Stimulated activated CD4-positive, alpha-beta T cell treated with anti-CD3 and anti-CD28 coated beads, TNF-alpha, amount 100 ng/mL, for 1 hour (primary cell): Measurements from ENCODE around the gene NDOR1.
A peak's percentile ranks its signal among the peaks of the same experiment; 100 is the strongest.

Experiments
- DNase-seq, 3 donors: peaks; one replicate each; pipeline ENCODE4 v3.0.0-alpha.2; 2020; ENCODE audit warnings: low read depth in 3 of 3, low spot score in 1 of 3

NDOR1 gene

GRCh38 chr9:137205126-137206069 lies at the start of gene NDOR1, which contains the start of gene TMEM203:
Gene NDOR1 (plus strand): TSS chr9:137205700. CDS start chr9:137205778, 78 bp downstream.
Gene TMEM203 (minus strand): TSS chr9:137205648. CDS start chr9:137205414, 234 bp downstream.
- peak; percentile 61 to 94 (median 79) for DNase-seq

- peak; percentile 10 to 48 (median 13) for DNase-seq
Observed at GRCh38 chr9:137156567-137157375, 48.7 kb upstream of the NDOR1 start.

GRCh38 chr9:137157618-137158415 lies 47.7 kb upstream of the NDOR1 start:
- DNase-seq: no peak

- DNase-seq: no peak
Observed at GRCh38 chr9:137158625-137159024, 46.9 kb upstream of the NDOR1 start.

GRCh38 chr9:137159105-137160053 lies 46.1 kb upstream of the NDOR1 start:
- no peak for DNase-seq

- DNase-seq: no peak
Observed at GRCh38 chr9:137160054-137160425, 45.5 kb upstream of the NDOR1 start.

- no peak for DNase-seq
Observed at GRCh38 chr9:137160716-137161557, 44.6 kb upstream of the NDOR1 start.

- DNase-seq: no peak
Observed at GRCh38 chr9:137161558-137162486, 43.7 kb upstream of the NDOR1 start.

- no peak for DNase-seq
Observed at GRCh38 chr9:137162505-137163364, 42.8 kb upstream of the NDOR1 start.

- DNase-seq: no peak
Observed at GRCh38 chr9:137163365-137163715, 42.2 kb upstream of the NDOR1 start.

- DNase-seq: no peak
Observed at GRCh38 chr9:137163805-137164204, 41.7 kb upstream of the NDOR1 start.

GRCh38 chr9:137164370-137165249 lies 40.9 kb upstream of the NDOR1 start:
- DNase-seq: no peak

GRCh38 chr9:137165250-137165836 lies 40.2 kb upstream of the NDOR1 start:
- no peak for DNase-seq

GRCh38 chr9:137166380-137167229 lies 38.9 kb upstream of the NDOR1 start:
- DNase-seq: no peak

GRCh38 chr9:137167277-137167746 lies 38.2 kb upstream of the NDOR1 start:
- no peak for DNase-seq
